ENCODE data around the gene NCKAP1. TPM values are rescaled to one million over a fixed set of nuclear protein-coding genes. Genes with fewer than 3 reads are reported as not detected.

Gene NCKAP1, protein sequence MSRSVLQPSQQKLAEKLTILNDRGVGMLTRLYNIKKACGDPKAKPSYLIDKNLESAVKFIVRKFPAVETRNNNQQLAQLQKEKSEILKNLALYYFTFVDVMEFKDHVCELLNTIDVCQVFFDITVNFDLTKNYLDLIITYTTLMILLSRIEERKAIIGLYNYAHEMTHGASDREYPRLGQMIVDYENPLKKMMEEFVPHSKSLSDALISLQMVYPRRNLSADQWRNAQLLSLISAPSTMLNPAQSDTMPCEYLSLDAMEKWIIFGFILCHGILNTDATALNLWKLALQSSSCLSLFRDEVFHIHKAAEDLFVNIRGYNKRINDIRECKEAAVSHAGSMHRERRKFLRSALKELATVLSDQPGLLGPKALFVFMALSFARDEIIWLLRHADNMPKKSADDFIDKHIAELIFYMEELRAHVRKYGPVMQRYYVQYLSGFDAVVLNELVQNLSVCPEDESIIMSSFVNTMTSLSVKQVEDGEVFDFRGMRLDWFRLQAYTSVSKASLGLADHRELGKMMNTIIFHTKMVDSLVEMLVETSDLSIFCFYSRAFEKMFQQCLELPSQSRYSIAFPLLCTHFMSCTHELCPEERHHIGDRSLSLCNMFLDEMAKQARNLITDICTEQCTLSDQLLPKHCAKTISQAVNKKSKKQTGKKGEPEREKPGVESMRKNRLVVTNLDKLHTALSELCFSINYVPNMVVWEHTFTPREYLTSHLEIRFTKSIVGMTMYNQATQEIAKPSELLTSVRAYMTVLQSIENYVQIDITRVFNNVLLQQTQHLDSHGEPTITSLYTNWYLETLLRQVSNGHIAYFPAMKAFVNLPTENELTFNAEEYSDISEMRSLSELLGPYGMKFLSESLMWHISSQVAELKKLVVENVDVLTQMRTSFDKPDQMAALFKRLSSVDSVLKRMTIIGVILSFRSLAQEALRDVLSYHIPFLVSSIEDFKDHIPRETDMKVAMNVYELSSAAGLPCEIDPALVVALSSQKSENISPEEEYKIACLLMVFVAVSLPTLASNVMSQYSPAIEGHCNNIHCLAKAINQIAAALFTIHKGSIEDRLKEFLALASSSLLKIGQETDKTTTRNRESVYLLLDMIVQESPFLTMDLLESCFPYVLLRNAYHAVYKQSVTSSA
- polyA plus RNA-seq = 1 to 10 TPM in 2 of 3 donors, under 1 TPM in 1; 0.52 to 3.7 (median 2.2) TPM

DNA sequence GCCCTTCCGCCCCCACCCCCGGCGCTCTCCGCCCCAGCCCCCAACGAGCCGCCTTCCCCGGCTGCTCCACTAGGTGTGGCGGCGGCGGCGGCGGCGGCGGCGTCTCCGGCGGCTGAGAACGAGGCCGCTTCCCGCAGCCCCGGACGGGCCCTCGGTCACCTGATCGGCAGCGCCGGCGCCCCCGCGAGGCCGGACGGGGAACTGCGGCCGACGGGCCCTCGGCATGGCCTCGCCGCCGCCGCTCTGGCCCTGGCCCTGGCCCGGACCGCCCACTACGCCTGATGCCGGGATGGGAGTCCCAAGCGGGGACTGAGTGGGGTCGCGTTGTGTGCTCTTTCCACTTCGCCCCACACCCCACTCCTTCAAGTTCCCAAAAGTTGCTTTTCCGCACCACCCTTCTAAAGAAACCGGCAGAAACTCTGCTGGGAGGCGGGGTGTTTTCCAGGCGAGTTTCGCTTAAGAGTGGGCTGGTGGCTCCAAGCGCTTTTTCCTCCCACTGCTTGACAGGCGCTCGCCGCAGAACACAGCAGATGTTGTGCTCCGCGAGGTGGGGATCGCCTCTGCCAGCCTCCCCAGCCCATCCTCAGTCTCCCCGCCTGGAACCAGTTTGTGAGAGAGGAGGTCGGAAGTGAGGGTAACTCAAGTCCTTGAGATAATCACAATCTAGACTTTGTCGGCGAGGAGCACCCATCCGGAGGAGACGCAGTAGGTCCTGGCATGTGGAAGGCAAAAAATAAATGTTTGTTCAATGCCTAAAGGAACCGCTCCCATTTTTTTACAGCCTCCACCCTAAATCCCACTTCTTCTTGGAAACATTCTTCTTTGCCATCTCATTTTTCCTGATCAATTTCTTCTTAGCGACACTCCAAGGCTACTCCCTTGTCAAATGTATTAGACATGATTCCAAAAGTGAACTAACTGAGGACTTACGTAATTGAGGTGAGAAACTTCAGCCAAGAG, at the start of gene NCKAP1:
NCKAP1 (minus strand) TSS at position 117 of the 960 bp plus-strand sequence. CDS start 358 bp downstream, outside the sequence.
- Mint-ChIP-seq H3K4me3 (peak within 1 kb of the TSS; percentile 83 to 94 (median 91)), H3K27me3 (ENCODE audit: low read depth in 3 of 3) (peaks cover 19 to 23% (median 21%) of the 10 kb centered on the region in 3 donors), H3K27ac (peak within 1 kb of the TSS; percentile 57 to 91 (median 79)), H3K9me3 (no peaks in the 10 kb centered on the region), H3K4me1 (peaks cover 32 to 37% of the 10 kb centered on the region in 2 donors), H3K36me3 (no peaks in the 10 kb centered on the region)
- DNase-seq = peak; percentile 87 to 91 (median 89)

DNA sequence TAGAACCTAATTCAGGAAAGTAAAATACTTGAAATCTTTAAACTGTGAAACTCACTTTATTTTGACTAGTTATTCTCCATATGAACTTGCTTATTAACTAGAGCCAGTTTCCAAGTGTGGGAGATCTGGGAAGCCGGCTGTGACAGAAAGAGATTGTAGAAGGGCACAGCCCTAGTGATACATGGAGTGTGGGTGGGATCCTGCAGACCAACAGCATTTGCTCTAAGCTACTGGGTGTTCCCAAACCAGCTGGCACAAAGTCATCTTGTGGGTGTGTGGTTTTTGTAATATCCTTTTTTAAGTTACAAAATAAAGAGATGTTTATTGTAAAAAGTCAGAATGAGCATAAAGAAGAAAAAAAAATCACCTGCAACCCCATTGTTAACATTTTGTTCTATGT, 43.7 kb upstream of the NCKAP1 start:
- DNase-seq = no peak
- peaks cover 0 to 7% (median 6%) of the 10 kb centered on the region in 3 donors for H3K27me3 Mint-ChIP-seq (ENCODE audit: low read depth in 3 of 3)
- no peaks in the 10 kb centered on the region for H3K36me3 Mint-ChIP-seq
- no peak overlapping the region for H3K27ac Mint-ChIP-seq
- peaks cover 10 to 19% of the 10 kb centered on the region in 2 donors for H3K4me1 Mint-ChIP-seq
- no peak overlapping the region for H3K4me3 Mint-ChIP-seq
- H3K9me3 Mint-ChIP-seq = no peaks in the 10 kb centered on the region

DNA sequence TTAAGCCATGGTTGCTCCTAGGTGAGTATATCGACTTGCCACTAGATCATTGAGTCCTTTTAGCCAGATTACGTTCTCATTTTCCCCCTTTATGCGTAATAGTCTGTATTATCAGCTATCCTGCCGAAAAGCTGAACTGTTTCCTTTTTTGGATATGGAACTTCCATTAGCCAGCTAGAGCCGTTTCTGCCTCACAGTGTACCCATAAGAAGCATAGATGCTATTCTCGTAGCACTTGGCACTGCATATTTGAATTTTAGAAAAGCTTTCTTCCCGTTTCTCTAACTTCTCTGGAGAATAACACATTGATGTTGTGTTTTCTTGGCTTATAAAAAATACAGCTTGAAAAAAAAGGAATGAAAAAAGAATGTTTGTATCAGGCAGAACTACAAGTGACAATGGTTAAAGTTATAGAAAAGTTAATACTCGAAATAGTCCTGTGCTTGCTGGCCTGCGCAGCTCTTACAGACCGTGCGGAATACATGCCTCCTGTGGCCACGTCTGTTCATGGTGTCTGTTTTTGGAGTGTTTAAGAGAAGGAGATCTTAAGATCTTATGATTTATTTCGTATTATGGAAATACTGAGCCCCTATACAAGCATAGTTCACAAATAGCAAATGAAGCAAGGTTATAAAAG, 41.0 kb upstream of the NCKAP1 start:
- no peaks in the 10 kb centered on the region for H3K36me3 Mint-ChIP-seq
- peaks cover 0 to 7% (median 6%) of the 10 kb centered on the region in 3 donors for H3K27me3 Mint-ChIP-seq (ENCODE audit: low read depth in 3 of 3)
- peaks cover 10 to 19% of the 10 kb centered on the region in 2 donors for H3K4me1 Mint-ChIP-seq
- peak overlapping the region; percentile 94 to 98 (median 96) for H3K4me3 Mint-ChIP-seq
- DNase-seq = no peak
- no peaks in the 10 kb centered on the region for H3K9me3 Mint-ChIP-seq
- H3K27ac Mint-ChIP-seq = peak overlapping the region in 5 of 6 donors; percentile 64 to 88 (median 80)

DNA sequence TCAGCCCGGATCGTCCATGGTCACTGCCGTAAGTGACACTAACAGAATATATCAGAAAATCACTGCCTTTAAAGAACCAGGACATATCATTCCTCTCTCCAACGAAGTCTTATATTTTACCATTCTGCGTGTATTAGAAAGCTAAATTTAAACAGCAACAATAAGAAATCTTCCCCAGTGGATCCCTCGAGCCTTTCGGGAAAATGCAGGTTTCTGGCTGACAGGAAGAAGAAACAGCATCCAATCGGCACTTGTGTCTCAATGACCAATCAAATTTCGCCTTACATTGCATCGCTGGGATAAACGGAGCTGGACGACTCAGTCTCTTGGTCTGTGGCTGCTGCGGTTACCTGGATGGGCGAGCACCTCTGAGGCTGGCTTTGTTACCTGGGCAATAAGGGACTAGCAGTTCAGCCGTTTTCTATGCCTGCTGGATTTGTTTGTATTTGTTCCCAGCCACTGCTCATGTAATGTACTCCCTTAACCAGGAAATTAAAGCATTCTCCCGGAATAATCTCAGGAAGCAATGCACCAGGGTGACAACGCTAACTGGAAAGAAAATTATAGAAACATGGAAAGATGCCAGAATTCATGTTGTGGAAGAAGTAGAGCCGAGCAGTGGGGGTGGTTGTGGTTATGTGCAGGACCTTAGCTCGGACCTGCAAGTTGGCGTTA, 40.3 kb upstream of the NCKAP1 start, which contains the start of gene DUSP19:
DUSP19 (plus strand) TSS at position 284 of the 675 bp plus-strand sequence; CDS start at position 471, 187 bp downstream.
- Mint-ChIP-seq H3K36me3 (no peaks in the 10 kb centered on the region), H3K27ac (peak within 1 kb of the TSS; percentile 68 to 88 (median 83)), H3K27me3 (ENCODE audit: low read depth in 3 of 3) (peaks cover 0 to 7% (median 6%) of the 10 kb centered on the region in 3 donors), H3K9me3 (no peaks in the 10 kb centered on the region), H3K4me1 (peaks cover 10 to 19% of the 10 kb centered on the region in 2 donors), H3K4me3 (peak within 1 kb of the TSS; percentile 94 to 98 (median 96))
- DNase-seq = peak; percentile 81 to 85 (median 83)

DNA sequence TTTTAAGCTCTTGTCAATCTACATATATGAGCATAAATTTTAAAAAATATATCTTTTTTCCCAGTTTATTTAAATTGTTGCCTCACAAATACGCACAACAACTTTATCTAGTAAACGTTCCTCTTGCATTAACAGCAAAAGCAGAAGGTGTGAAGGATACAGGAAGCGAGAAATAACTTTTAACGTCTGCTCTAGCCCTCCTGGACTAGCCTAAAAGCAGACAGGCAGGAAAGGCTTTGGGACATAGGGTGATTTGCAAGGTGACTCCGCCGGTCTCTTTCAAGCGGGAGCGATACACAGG, 39.9 kb upstream of the NCKAP1 start:
- DNase-seq = no peak
- Mint-ChIP-seq H3K9me3 (no peaks in the 10 kb centered on the region), H3K4me1 (peaks cover 10 to 19% of the 10 kb centered on the region in 2 donors), H3K4me3 (peak overlapping the region; percentile 94 to 98 (median 96)), H3K27ac (peak overlapping the region; percentile 68 to 88 (median 83)), H3K27me3 (ENCODE audit: low read depth in 3 of 3) (peaks cover 0 to 7% (median 6%) of the 10 kb centered on the region in 3 donors), H3K36me3 (no peaks in the 10 kb centered on the region)

DNA sequence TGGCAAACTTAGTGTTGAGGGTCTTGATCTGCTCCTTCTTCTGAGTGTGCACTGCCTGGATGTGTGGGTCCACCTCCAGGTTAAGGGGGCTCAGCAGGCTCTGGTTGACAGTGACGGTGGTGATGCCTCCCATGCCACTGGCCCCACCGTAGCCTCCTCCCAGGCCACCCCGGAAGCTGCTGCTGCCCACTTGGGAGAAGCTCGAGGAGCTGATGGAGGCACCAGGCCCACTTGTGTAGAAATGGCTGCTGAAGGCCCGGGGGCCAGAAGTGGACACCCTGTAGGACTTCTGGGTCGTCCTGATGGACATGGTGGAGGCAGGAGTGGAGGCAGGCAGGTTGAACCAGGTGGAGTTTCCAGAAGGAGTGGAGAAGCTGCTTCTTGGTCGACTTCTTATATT, 33.9 kb upstream of the NCKAP1 start:
- Mint-ChIP-seq H3K36me3 (no peaks in the 10 kb centered on the region), H3K9me3 (no peaks in the 10 kb centered on the region), H3K4me1 (no peaks in the 10 kb centered on the region), H3K27ac (no peak overlapping the region), H3K4me3 (no peak overlapping the region), H3K27me3 (ENCODE audit: low read depth in 3 of 3) (peaks cover 0 to 5% (median 4%) of the 10 kb centered on the region in 3 donors)
- no peak for DNase-seq

DNA sequence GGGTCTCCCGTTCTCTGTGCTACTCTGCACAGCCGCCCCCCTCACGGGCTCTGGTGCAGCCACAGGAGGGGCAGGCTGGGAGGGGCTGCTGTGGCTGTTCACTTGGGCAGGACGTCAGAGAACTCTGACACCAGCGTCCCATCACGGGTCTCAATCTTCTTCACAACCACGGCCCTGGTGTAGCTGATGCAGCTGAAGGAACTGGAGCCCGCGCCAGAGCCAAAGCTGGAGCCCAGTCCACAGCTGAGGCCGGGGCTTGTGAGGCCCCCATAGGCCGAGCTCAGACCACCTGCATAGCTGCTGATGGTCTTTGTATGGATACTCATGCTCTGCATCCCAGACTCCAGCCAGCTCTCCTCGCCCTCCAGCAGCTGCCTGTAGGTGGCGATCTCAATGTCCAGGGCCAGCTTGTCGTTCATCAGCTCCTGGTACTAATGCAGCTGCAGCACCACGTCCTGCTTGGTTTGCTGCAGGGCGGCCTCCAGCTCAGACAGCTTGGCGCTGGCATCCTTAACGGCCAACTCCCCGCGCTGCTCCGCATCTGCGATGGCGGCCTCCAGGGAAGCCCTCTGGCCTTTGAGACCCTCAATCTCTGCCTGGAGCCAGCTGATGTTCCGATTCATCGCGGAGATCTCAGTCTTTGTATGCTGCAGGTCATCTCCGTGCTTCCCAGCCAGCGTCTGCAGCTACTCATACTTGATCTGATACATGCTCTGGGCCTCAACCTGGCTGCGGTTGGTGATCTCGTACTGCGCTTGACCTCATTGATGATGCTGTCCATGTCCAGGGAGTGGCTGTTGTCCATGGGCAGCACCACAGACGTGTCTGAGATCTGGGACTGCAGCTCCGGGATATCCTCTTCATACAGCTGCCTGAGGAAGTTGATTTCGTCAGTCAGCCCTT, 32.9 kb upstream of the NCKAP1 start:
- Mint-ChIP-seq H3K27me3 (ENCODE audit: low read depth in 3 of 3) (peaks cover under 1 to 9% (median 5%) of the 10 kb centered on the region in 3 donors), H3K4me1 (no peaks in the 10 kb centered on the region), H3K27ac (no peak overlapping the region), H3K4me3 (no peak overlapping the region), H3K9me3 (no peaks in the 10 kb centered on the region), H3K36me3 (no peaks in the 10 kb centered on the region)
- DNase-seq = no peak

DNA sequence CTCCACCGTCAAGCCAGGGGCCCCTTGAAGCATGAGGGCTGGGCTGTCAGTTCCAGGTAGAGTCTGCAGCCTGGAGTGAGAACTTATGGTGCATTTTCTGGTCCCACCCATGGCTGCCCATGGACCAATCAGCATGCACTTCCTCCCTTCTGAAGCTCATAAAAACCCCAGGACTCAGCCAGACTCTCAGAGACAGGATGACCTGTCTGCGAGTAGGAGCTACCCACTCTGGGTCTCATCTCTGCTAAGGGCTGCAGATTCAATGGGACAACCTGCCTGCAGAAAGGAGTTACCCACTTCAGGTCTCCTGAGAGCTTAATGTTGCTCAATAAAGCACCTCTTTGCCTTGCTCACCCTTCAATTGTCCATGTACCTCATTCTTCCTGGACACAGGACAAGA, 30.9 kb upstream of the NCKAP1 start:
- H3K36me3 Mint-ChIP-seq = no peaks in the 10 kb centered on the region
- no peak overlapping the region for H3K4me3 Mint-ChIP-seq
- no peaks in the 10 kb centered on the region for H3K4me1 Mint-ChIP-seq
- no peak overlapping the region for H3K27ac Mint-ChIP-seq
- no peaks in the 10 kb centered on the region for H3K9me3 Mint-ChIP-seq
- DNase-seq = no peak
- H3K27me3 Mint-ChIP-seq (ENCODE audit: low read depth in 3 of 3) = peaks cover 2 to 14% (median 9%) of the 10 kb centered on the region in 3 donors

DNA sequence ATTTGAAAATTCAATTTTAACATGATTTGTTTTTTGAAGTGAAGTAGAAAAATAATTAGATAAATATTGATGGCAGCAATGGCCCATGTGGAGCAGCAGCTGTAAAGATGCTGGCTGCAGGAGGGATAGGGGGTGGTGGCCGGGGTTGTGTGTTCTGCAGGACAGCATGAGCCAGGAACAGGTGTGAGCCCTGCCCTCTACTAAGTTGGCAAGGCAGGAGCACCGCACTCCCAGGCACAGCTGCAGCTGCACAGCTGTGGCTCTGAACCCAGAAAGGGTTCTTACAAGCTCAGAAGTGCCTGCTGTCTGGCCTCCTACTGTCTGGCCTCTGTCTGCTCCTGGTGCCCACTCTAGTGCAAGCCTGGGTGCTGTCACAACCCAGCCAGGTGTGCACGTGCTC, 30.3 kb upstream of the NCKAP1 start:
- Mint-ChIP-seq H3K27me3 (ENCODE audit: low read depth in 3 of 3) (peaks cover 3 to 14% (median 10%) of the 10 kb centered on the region in 3 donors), H3K9me3 (no peaks in the 10 kb centered on the region), H3K27ac (no peak overlapping the region), H3K36me3 (no peaks in the 10 kb centered on the region), H3K4me3 (no peak overlapping the region), H3K4me1 (no peaks in the 10 kb centered on the region)
- DNase-seq = no peak

DNA sequence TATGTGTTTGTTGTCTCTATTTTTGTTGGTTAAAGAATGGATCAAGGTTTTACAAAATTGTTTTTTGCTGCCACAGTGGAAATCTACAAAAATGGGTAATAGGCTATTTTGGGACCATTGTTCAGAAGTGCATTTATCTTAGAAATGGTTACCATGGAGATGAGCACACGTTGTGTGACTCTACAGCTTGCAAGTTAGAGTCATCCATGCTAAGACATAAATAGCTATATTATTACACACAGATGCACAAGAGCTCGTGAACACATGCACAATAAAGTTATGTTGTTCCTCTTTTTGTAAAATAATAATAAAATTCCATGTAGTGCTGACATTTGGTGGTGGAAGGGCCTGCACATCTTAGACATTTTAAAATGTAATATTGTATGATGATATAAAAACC, 24.8 kb upstream of the NCKAP1 start:
- Mint-ChIP-seq H3K27ac (no peak overlapping the region), H3K27me3 (ENCODE audit: low read depth in 3 of 3) (peaks cover 3 to 21% (median 8%) of the 10 kb centered on the region in 3 donors), H3K36me3 (no peaks in the 10 kb centered on the region)

DNA sequence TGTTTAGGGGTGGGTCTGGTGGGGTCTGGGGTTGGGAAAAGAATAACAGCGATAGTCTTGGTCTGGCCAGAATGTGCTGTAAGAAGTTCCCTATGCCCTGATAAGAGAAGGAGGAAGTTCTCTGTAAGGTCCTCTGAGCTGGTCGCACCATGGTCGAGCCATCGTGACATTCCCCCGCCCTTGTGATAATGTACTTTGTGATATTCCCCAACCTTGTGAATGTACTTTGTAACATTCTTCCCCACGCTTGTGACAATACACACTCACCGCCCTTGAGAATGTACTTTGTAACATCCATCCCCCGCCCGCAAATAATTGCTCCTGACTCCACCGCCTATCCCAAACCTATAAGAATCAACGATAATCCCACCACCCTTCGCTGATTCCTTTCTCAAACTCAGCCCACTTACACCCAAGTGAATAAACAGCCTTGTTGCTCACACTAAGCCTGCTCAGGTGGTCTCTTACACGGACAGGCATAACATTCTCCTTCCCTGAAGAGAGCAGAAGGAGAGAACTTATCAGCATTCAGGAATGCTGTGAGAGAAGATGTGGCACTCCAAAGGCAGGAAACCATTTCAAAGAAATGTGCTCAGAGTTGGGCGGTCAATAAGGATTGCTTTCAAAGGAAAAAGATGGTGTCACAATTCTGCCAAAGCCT, 22.4 kb upstream of the NCKAP1 start:
- Mint-ChIP-seq H3K27me3 (ENCODE audit: low read depth in 3 of 3) (peaks cover 1 to 18% (median 4%) of the 10 kb centered on the region in 3 donors), H3K27ac (no peak overlapping the region), H3K9me3 (no peaks in the 10 kb centered on the region), H3K36me3 (no peaks in the 10 kb centered on the region), H3K4me1 (no peaks in the 10 kb centered on the region), H3K4me3 (no peak overlapping the region)
- DNase-seq = no peak

More for the DNA sequence above, 24.8 kb upstream of the NCKAP1 start:
- no peaks in the 10 kb centered on the region for H3K4me1 Mint-ChIP-seq
- no peak for DNase-seq
- no peaks in the 10 kb centered on the region for H3K9me3 Mint-ChIP-seq
- H3K4me3 Mint-ChIP-seq = no peak overlapping the region
